Measurements from ENCODE around the gene KDM5B. TPM values are rescaled to one million over a fixed set of nuclear protein-coding genes. Genes with fewer than 3 reads are reported as not detected.
"Not testable (repeated sequence)": the region's sequence is repeated elsewhere in the genome, so short reads cannot be mapped to it uniquely, and the experiment has no call there.

KDM5B gene
- total RNA-seq, 1 donor from 2014 or later = 316 TPM

DNA sequence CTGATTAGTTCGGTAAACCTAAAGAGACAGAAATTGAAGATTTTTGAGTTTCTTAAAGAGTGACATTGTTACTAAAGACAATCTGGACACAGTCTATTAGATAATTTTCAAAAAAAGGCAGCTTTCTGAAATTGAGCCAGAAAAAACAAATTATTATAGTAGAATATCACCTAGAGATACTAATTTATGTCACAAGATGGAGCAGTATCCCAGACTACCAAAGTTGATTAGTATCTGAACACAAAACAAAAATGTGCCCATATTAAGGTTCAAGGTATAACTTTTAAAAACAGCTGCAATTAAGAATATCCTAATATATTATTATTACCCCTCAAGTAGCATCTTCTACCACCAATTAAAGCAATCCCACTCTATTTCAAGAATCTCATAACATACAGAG is 57.5 kb downstream of the KDM5B start:
- Mint-ChIP-seq H3K27me3 (no peaks in the 10 kb centered on the region), H3K27ac (peak overlapping the region; percentile 76), H3K9me3 (ENCODE audit: low read depth) (no peaks in the 10 kb centered on the region), H3K4me1 (ENCODE audit: low read depth) (peaks cover 1% of the 10 kb centered on the region), H3K4me3 (ENCODE audit: low read depth) (no peak overlapping the region), H3K36me3 (ENCODE audit: insufficient read depth) (peaks cover 53% of the 10 kb centered on the region)
- no peak for DNase-seq (ENCODE audit: low spot score, unreplicated experiment)
- TF ChIP-seq, protein P1, sequence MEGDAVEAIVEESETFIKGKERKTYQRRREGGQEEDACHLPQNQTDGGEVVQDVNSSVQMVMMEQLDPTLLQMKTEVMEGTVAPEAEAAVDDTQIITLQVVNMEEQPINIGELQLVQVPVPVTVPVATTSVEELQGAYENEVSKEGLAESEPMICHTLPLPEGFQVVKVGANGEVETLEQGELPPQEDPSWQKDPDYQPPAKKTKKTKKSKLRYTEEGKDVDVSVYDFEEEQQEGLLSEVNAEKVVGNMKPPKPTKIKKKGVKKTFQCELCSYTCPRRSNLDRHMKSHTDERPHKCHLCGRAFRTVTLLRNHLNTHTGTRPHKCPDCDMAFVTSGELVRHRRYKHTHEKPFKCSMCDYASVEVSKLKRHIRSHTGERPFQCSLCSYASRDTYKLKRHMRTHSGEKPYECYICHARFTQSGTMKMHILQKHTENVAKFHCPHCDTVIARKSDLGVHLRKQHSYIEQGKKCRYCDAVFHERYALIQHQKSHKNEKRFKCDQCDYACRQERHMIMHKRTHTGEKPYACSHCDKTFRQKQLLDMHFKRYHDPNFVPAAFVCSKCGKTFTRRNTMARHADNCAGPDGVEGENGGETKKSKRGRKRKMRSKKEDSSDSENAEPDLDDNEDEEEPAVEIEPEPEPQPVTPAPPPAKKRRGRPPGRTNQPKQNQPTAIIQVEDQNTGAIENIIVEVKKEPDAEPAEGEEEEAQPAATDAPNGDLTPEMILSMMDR (IDR thresholded peaks at IDR 0.05; ENCODE audit: unreplicated experiment) = no peak

DNA sequence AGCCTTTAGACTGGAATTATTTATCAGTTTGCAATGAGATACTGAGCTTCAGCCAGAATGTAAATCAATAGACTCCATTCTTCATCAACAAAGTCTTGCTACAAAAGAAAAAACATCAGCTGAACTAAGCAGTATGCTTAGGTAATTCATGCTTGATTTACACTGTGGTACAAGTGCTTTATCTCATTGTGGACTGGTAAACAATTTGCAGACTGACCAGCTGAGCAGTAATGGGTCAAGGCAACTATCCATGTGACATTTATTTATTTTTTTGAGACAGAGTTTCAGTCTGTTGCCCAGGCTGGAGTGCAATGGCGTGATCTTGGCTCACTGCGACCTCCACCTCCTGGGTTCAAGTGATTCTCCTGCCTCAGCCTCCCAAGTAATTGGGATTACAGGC is 58.2 kb downstream of the KDM5B start:
- Mint-ChIP-seq H3K27ac (no peak overlapping the region), H3K4me3 (ENCODE audit: low read depth) (no peak overlapping the region), H3K9me3 (ENCODE audit: low read depth) (no peaks in the 10 kb centered on the region), H3K27me3 (no peaks in the 10 kb centered on the region), H3K4me1 (ENCODE audit: low read depth) (peaks cover 1% of the 10 kb centered on the region), H3K36me3 (ENCODE audit: insufficient read depth) (peaks cover 54% of the 10 kb centered on the region)
- no peak for DNase-seq (ENCODE audit: low spot score, unreplicated experiment)
- TF ChIP-seq, protein P1 (IDR thresholded peaks at IDR 0.05; ENCODE audit: unreplicated experiment) = no peak

DNA sequence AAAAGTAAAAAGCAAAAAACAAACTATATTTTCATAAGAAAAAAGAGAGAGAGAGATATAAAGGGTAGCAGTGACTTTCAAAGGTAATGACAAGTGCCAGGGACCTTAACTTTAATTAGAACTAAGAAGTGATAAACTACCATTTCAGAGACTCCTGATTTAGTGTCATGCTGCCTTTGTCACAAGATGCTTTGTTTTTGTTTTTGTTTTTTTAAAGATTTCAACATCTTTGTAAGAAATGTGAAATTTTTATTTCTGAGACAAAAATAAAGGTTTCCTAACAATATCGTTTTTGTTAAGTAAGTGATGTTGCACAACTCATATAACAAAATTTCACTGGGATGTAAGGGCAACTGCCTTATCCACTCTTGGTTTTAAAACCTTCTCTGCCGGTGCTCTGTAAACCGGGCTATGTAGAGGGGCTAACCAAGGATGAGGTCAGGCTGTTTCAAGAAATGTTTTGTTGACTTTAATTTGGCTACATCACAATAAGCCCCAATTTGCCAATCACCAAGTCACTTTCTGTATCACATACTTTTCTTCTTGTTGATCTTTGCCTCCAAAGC is 62.8 kb downstream of the KDM5B start:
- peaks cover 73% of the 10 kb centered on the region for H3K36me3 Mint-ChIP-seq (ENCODE audit: insufficient read depth)
- no peak for DNase-seq (ENCODE audit: low spot score, unreplicated experiment)
- peak overlapping the region; percentile 67 for H3K27ac Mint-ChIP-seq
- no peaks in the 10 kb centered on the region for H3K27me3 Mint-ChIP-seq
- no peak overlapping the region for H3K4me3 Mint-ChIP-seq (ENCODE audit: low read depth)
- H3K4me1 Mint-ChIP-seq (ENCODE audit: low read depth) = peaks cover 1% of the 10 kb centered on the region
- H3K9me3 Mint-ChIP-seq (ENCODE audit: low read depth) = peaks cover 4% of the 10 kb centered on the region
- TF ChIP-seq, protein P1 (IDR thresholded peaks at IDR 0.05; ENCODE audit: unreplicated experiment) = no peak

DNA sequence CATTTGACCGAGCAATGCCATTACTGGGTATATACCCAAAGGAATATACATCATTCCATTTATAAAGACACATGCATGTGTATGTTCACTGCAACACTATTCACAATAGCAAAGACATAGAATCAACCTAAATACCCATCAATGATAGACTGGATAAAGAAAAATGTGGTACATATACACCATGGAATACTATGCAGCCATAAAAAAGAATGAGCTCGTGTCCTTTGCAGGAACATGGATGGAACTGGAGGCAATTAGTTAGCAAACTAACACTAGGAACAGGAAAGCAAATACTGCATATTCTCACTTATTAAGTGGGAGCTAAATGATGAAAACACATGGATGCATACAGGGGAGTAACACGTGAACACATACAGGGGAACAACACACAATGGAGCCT is 63.5 kb downstream of the KDM5B start:
- Mint-ChIP-seq H3K36me3 (ENCODE audit: insufficient read depth) (peaks cover 73% of the 10 kb centered on the region), H3K27ac (peak overlapping the region; percentile 75)
- not testable (repeated sequence) for H3K4me3 Mint-ChIP-seq (ENCODE audit: low read depth); H3K4me1 Mint-ChIP-seq (ENCODE audit: low read depth); H3K9me3 Mint-ChIP-seq (ENCODE audit: low read depth); H3K27me3 Mint-ChIP-seq; DNase-seq (ENCODE audit: low spot score, unreplicated experiment)

DNA sequence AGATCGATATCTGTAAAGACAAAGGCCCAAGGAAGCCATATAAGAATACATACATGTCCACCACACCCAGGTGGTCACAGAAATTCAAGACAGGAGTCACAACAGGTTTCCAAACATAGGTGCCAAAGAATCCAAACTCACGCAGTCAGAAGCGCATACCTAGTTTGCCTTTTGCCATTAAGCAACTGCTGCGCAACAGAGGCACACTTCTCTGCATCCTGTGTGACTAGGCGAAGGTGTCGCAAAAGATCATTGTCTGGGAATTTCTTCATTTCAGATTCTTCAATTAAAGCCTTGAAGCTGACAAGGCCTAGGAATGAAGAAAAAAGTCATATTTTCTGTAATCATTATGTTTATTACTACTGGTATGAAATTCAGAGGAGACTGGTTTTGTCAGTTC is 65.7 kb downstream of the KDM5B start:
- peaks cover 66% of the 10 kb centered on the region for H3K36me3 Mint-ChIP-seq (ENCODE audit: insufficient read depth)
- peaks cover 4% of the 10 kb centered on the region for H3K9me3 Mint-ChIP-seq (ENCODE audit: low read depth)
- TF ChIP-seq, protein P1 (IDR thresholded peaks at IDR 0.05; ENCODE audit: unreplicated experiment) = no peak
- H3K27ac Mint-ChIP-seq = peak overlapping the region; percentile 84
- H3K4me3 Mint-ChIP-seq (ENCODE audit: low read depth) = no peak overlapping the region
- no peaks in the 10 kb centered on the region for H3K27me3 Mint-ChIP-seq
- H3K4me1 Mint-ChIP-seq (ENCODE audit: low read depth) = peaks cover 2% of the 10 kb centered on the region
- no peak for DNase-seq (ENCODE audit: low spot score, unreplicated experiment)

DNA sequence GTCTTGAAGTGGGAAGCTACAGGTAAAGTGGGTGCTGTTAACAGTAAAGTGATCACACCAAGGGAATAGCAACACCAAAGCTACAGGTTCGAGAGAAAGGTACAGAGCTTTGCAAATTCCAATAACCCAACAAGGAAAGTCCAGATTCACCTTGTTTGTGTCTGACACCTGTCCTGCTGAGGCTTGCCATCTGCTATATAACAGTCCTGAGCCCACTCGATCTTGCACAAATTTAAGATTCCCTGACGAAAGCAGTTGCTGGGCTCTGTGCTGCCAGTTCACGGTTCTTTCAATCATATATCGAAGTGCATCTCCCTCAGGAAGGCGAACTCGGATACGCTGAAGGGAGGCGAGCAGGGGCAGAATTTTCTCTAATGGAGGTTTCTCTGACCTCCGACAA is 75.0 kb downstream of the KDM5B start:
- Mint-ChIP-seq H3K36me3 (ENCODE audit: insufficient read depth) (peaks cover 49% of the 10 kb centered on the region), H3K4me1 (ENCODE audit: low read depth) (no peaks in the 10 kb centered on the region), H3K9me3 (ENCODE audit: low read depth) (no peaks in the 10 kb centered on the region), H3K27ac (no peak overlapping the region), H3K4me3 (ENCODE audit: low read depth) (no peak overlapping the region), H3K27me3 (no peaks in the 10 kb centered on the region)
- DNase-seq (ENCODE audit: low spot score, unreplicated experiment) = no peak
- TF ChIP-seq, protein P1 (IDR thresholded peaks at IDR 0.05; ENCODE audit: unreplicated experiment) = no peak
